H1 (cell line): ENCODE measurements around the gene GOLIM4. TPM values are rescaled to one million over a fixed set of nuclear protein-coding genes. Genes with fewer than 3 reads are reported as not detected.

Source experiments
- CTCF ChIA-PET: fragments of 300-600 bp; sonication (Branson Sonifier 250); formaldehyde crosslinking; loops from one replicate; lab custom pipeline; 2021; ENCODE audit not compliant: partially characterized antibody; lab: Charles Lee
- POLR2A ChIA-PET: fragments of 300-600 bp; sonication (Branson Sonifier 250); formaldehyde crosslinking; loops from one replicate; lab custom pipeline; 2021; ENCODE audit warnings: inconsistent platforms; ENCODE audit not compliant: partially characterized antibody; lab: Charles Lee
- DNase-seq, 2 experiments: peaks; one replicate each; pipeline versions ENCODE4 v3.0.0 to v3.0.0-alpha.2; 2010 to 2022; ENCODE audit warnings: low spot score in 2 of 2, low read depth in 1 of 2, mixed read lengths in 1 of 2
- FAIRE-seq: peaks from 2 replicates; lab custom pipeline; 2011; peaks lifted over from hg19 to GRCh38; lab: Jason Lieb, UNC
- H2AFZ ChIP-seq: 2 replicates; pipeline ENCODE4 v1.8.1; 2012; ENCODE audit warnings: low read length, inconsistent platforms
- H2AK5ac ChIP-seq: 2 replicates; pipeline ENCODE4 v1.6.1; 2013; ENCODE audit warnings: low read depth, low read length
- H2BK120ac ChIP-seq: replicated peaks from 2 replicates; pipeline ENCODE3; 2013; ENCODE audit warnings: low read depth, low read length, inconsistent platforms
- H2BK12ac ChIP-seq: 2 replicates; pipeline ENCODE4 v1.6.1; 2013; ENCODE audit warnings: low read depth, low read length
- H2BK15ac ChIP-seq: 2 replicates; pipeline ENCODE4 v1.6.1; 2013; ENCODE audit warnings: low read length
- H2BK20ac ChIP-seq: 2 replicates; pipeline ENCODE4 v1.6.1; 2013; ENCODE audit warnings: low read length
- H2BK5ac ChIP-seq: 2 replicates; pipeline ENCODE4 v1.6.1; 2013; ENCODE audit warnings: low read depth, low read length
- H3K14ac ChIP-seq: 2 replicates; pipeline ENCODE4 v1.6.1; 2013; ENCODE audit warnings: inconsistent platforms; ENCODE audit not compliant: insufficient read length
- H3K18ac ChIP-seq: 2 replicates; pipeline ENCODE4 v1.6.1; 2013; ENCODE audit warnings: low read length; ENCODE audit errors: extremely low read depth
- H3K23ac ChIP-seq: 2 replicates; pipeline ENCODE4 v1.6.1; 2013; ENCODE audit warnings: inconsistent platforms; ENCODE audit not compliant: insufficient read length
- H3K23me2 ChIP-seq: 2 replicates; pipeline ENCODE4 v1.6.1; 2013; ENCODE audit warnings: low read depth, low read length
- H3K27ac ChIP-seq: 2 replicates; pipeline ENCODE4 v1.6.1; 2011; ENCODE audit warnings: low read depth, low read length, inconsistent platforms
- H3K27me3 ChIP-seq, 4 experiments: replicated peaks in 1 of 4; 1 replicate in 1 of 4; 2 replicates in 3 of 4; pipeline versions ENCODE4 v1.6.1 to v1.8.1; 2011 to 2013; ENCODE audit warnings: low read length in 3 of 4, mild to moderate bottlenecking in 3 of 4, inconsistent platforms in 2 of 4, mixed read lengths in 2 of 4, moderate library complexity in 1 of 4; ENCODE audit not compliant: control insufficient read depth in 3 of 4, insufficient read depth in 3 of 4; ENCODE audit errors: extremely low read depth in 1 of 4
- H3K36me3 ChIP-seq, 4 experiments: 2 replicates each; pipeline versions ENCODE4 v1.6.1 to v1.8.1; 2011 to 2013; ENCODE audit warnings: mild to moderate bottlenecking in 4 of 4, low read length in 3 of 4, moderate library complexity in 2 of 4, control low read depth in 1 of 4, inconsistent platforms in 1 of 4; ENCODE audit not compliant: insufficient read depth in 4 of 4, control insufficient read depth in 2 of 4
- H3K4ac ChIP-seq: replicated peaks from 2 replicates; pipeline ENCODE3; 2013; ENCODE audit warnings: low read length, low read depth, mixed read lengths, inconsistent platforms; ENCODE audit not compliant: insufficient read length
- H3K4me1 ChIP-seq, 4 experiments: replicated peaks in 1 of 4; 1 replicate in 1 of 4; 2 replicates in 3 of 4; pipeline versions ENCODE4 v1.6.1 to v1.8.1; 2011 to 2013; ENCODE audit warnings: low read length in 3 of 4, inconsistent platforms in 2 of 4, mixed read lengths in 1 of 4; ENCODE audit not compliant: insufficient read depth in 4 of 4, control insufficient read depth in 3 of 4
- H3K4me2 ChIP-seq, 2 experiments: 2 replicates each; pipeline versions ENCODE4 v1.6.1 to v1.8.1; 2011 to 2013; ENCODE audit warnings: low read depth in 2 of 2, low read length in 2 of 2, control low read depth in 1 of 2, inconsistent platforms in 1 of 2, mild to moderate bottlenecking in 1 of 2; ENCODE audit not compliant: insufficient read depth in 1 of 2
- H3K4me3 ChIP-seq, 4 experiments: fragments of 200-600, 300-600 bp in 1 of 4; sonication (generic), shearing (Covaris generic), sonication (Bioruptor Twin) in 1 of 4; 2 replicates each; pipeline versions ENCODE4 v1.5.1 to v1.8.1; 2011 to 2016; ENCODE audit warnings: low read length in 4 of 4, low read depth in 3 of 4, control low read depth in 2 of 4, inconsistent platforms in 2 of 4, mild to moderate bottlenecking in 2 of 4, mixed read lengths in 1 of 4, moderate library complexity in 1 of 4; ENCODE audit not compliant: insufficient read depth in 2 of 4; ENCODE audit errors: extremely low read depth in 1 of 4
- H3K56ac ChIP-seq: replicated peaks from 2 replicates; pipeline ENCODE3; 2013; ENCODE audit warnings: low read depth, mild to moderate bottlenecking, mixed read lengths, low read length, inconsistent platforms; ENCODE audit not compliant: insufficient read length
- H3K79me1 ChIP-seq: 2 replicates; pipeline ENCODE4 v1.6.1; 2013; ENCODE audit warnings: low read depth, low read length, control low read depth
- H3K79me2 ChIP-seq, 2 experiments: 2 replicates each; pipeline versions ENCODE4 v1.6.1 to v1.8.1; 2012 to 2013; ENCODE audit warnings: low read length in 2 of 2, mild to moderate bottlenecking in 2 of 2, inconsistent platforms in 1 of 2; ENCODE audit not compliant: insufficient read depth in 2 of 2, control insufficient read depth in 1 of 2
- H3K9ac ChIP-seq, 4 experiments: replicated peaks in 1 of 4; 1 replicate in 1 of 4; 2 replicates in 3 of 4; pipeline versions ENCODE4 v1.6.1 to v1.8.1; 2011 to 2013; ENCODE audit warnings: low read depth in 3 of 4, low read length in 3 of 4, control low read depth in 2 of 4, mild to moderate bottlenecking in 2 of 4, moderate library complexity in 2 of 4, inconsistent platforms in 1 of 4; ENCODE audit errors: extremely low read depth in 1 of 4
- H3K9me3 ChIP-seq, 2 experiments: 2 replicates each; pipeline versions ENCODE4 v1.6.1 to v1.8.1; 2012 to 2013; ENCODE audit warnings: mild to moderate bottlenecking in 2 of 2, moderate library complexity in 2 of 2, control low read depth in 1 of 2, inconsistent platforms in 1 of 2, low read depth in 1 of 2, low read length in 1 of 2, mixed read lengths in 1 of 2; ENCODE audit not compliant: insufficient read depth in 2 of 2
- H4K20me1 ChIP-seq, 2 experiments: replicated peaks in 1 of 2; 2 replicates each; pipeline versions ENCODE3 to v1.8.1; 2011 to 2013; ENCODE audit warnings: inconsistent platforms in 2 of 2, low read length in 2 of 2, mild to moderate bottlenecking in 1 of 2; ENCODE audit not compliant: insufficient read depth in 2 of 2, control insufficient read depth in 1 of 2
- H4K5ac ChIP-seq: 2 replicates; pipeline ENCODE4 v1.6.1; 2013; ENCODE audit warnings: low read length, low read depth, mixed read lengths, inconsistent platforms; ENCODE audit not compliant: insufficient read length
- H4K8ac ChIP-seq: 2 replicates; pipeline ENCODE4 v1.8.0; 2013; ENCODE audit warnings: mild to moderate bottlenecking, moderate library complexity, low read length, inconsistent platforms; ENCODE audit not compliant: insufficient read depth; ENCODE audit errors: extremely low read depth
- H4K91ac ChIP-seq: replicated peaks from 2 replicates; pipeline ENCODE3; 2013; ENCODE audit warnings: low read length, mixed read lengths, inconsistent platforms; ENCODE audit not compliant: insufficient read length
- USF2 ChIP-seq: IDR thresholded peaks from 2 replicates; pipeline ENCODE4 v1.6.1; 2011; ENCODE audit warnings: low read length, improper control_type of control experiment
- polyA plus RNA-seq, 7 experiments: library from polyadenylated mRNA; depleted of rRNA in 3 of 7; stranded (reverse) in 5 of 7; unstranded in 2 of 7; fragments of >200 nt in 5 of 7; fragments of 200-250 nt in 2 of 7; gene quantifications; 1 replicate in 5 of 7; 2 replicates in 1 of 7; 4 replicates in 1 of 7; pipeline versions ENCODE4 v1.2.1 to v1.2.3, GENCODE V29; 2011 to 2013; ENCODE audit warnings: missing spikeins in 2 of 7, mixed read lengths in 2 of 7
- total RNA-seq: library from RNA; stranded (reverse); fragmentation: NEBNext Ultra II Directional; extraction: Animal tissue kit (Norgen Biotek cat#: 25700); gene quantifications from 2 replicates; pipeline ENCODE4 v1.2.1, GENCODE V29; 2021

The GOLIM4 gene
- total and polyA plus RNA-seq, 2 of the 8 experiments (the other 6 are each of a cell fraction or from before 2014, with no cell fraction given): 5.6 to 29.7 TPM

DNA sequence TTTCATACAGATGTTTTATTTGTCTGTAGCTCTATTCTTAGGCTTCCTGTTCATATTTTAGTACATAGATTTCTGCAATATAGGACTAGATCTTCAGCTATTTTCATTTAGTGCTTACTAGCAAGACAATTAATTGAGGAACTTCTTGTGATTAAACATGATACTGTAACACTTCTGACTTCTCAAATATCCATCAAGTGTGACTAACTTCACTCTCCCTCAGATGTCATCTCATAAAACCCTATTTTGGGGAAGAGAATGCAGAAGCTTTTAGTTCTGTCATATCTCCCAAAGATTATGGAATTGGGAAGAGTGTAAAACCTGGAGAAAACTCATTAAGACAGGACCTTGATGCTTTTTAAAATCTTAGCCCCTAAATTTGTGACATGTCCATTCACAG, 28.6 kb upstream of the GOLIM4 start:
- Histone ChIP-seq H3K9ac (no peak overlapping the region), H3K23ac (no peak overlapping the region), H3K14ac (no peak overlapping the region), H3K4me2 (no peak overlapping the region), H4K8ac (no peak overlapping the region), H2AK5ac (no peak overlapping the region), H2BK20ac (no peak overlapping the region), H2BK15ac (no peak overlapping the region), H4K91ac (no peak overlapping the region), H2AFZ (no peak overlapping the region), H2BK12ac (no peak overlapping the region), H2BK5ac (no peak overlapping the region), H2BK120ac (no peak overlapping the region), H3K9me3 (peaks cover 13 to 14% of the 10 kb centered on the region in 2 experiments), H3K4me3 (no peak overlapping the region), H4K5ac (no peak overlapping the region), H4K20me1 (no peaks in the 10 kb centered on the region), H3K27me3 (no peaks in the 10 kb centered on the region), H3K18ac (no peak overlapping the region), H3K36me3 (no peaks in the 10 kb centered on the region), H3K79me1 (no peaks in the 10 kb centered on the region), H3K27ac (no peak overlapping the region), H3K23me2 (no peaks in the 10 kb centered on the region), H3K4ac (no peak overlapping the region), H3K79me2 (no peaks in the 10 kb centered on the region), H3K4me1 (no peaks in the 10 kb centered on the region), H3K56ac (no peak overlapping the region)
- DNase-seq (no peak), FAIRE-seq (no peak)
- TF ChIP-seq USF2: no peak
- CTCF ChIA-PET: no interaction called here
- POLR2A ChIA-PET: no interaction called here
